GM23338 (cell line): ENCODE results near the gene FHIT.

Experiments
- CREB1 ChIP-seq: fragments of 250-450 bp; sonication (Bioruptor Pico); IDR thresholded peaks from 2 replicates; pipeline ENCODE4 v1.5.0; 2020; ENCODE audit warnings: low read depth, mild to moderate bottlenecking, moderate library complexity
- EZH2 ChIP-seq: fragments of 200-600 bp; sonication (generic); IDR thresholded peaks from one replicate; pipeline ENCODE4 v1.8.0; 2017; ENCODE audit warnings: antibody characterized with exemption, mild to moderate bottlenecking, low read depth; ENCODE audit not compliant: unreplicated experiment
- EZH2phosphoT487 ChIP-seq: fragments of 200-600 bp; sonication (generic); IDR thresholded peaks from one replicate; pipeline ENCODE4 v1.8.1; 2018; ENCODE audit warnings: antibody characterized with exemption; ENCODE audit not compliant: unreplicated experiment
- JUNB ChIP-seq: IDR thresholded peaks from one replicate; pipeline ENCODE4 v1.6.1; 2016; ENCODE audit warnings: antibody characterized with exemption; ENCODE audit not compliant: unreplicated experiment
- NANOG ChIP-seq: IDR thresholded peaks from 2 replicates; pipeline ENCODE4 v1.6.1; 2016; ENCODE audit warnings: antibody characterized with exemption, borderline replicate concordance
- POLR2AphosphoS5 ChIP-seq: IDR thresholded peaks from 2 replicates; pipeline ENCODE4 v1.6.1; 2016; ENCODE audit warnings: antibody characterized with exemption, low read depth
- ZNF331 ChIP-seq: fragments of 250-450 bp; sonication (Bioruptor Pico); IDR thresholded peaks from 2 replicates; pipeline ENCODE4 v1.5.0; 2020; ENCODE audit warnings: low read depth, mild to moderate bottlenecking, moderate library complexity
- TF ChIP-seq, protein P1 (sequence below), 2 experiments: fragments of 200-600 bp in 1 of 2; sonication (generic) in 1 of 2; conservative IDR thresholded peaks; 2 replicates each; pipeline versions ENCODE4 v1.5.1 to v1.6.1; 2016 to 2017; ENCODE audit warnings: antibody characterized with exemption in 2 of 2, low read depth in 2 of 2, mild to moderate bottlenecking in 2 of 2, moderate library complexity in 1 of 2
- TF ChIP-seq, protein P2 (sequence below): IDR thresholded peaks from one replicate; pipeline ENCODE4 v1.6.1; 2018; ENCODE audit warnings: antibody characterized with exemption; ENCODE audit not compliant: unreplicated experiment

DNA sequence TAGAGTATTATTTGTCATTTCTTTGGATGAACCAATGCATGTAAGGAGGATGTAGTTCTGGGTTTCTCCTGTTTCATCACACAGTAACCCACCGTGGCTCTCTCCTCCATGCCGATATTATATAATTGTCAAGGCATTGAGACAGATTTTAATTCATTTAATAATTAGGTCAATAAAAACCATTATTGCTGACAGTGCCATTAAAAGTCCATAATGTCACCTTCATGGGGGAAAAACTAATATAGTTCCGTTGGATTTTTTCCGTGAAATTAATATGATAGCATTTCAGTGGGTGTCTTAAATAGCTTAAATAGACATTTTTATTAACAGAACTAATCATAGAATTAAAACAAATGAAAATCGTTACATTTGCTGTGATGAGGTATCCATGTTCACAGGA lies 1453.7 kb downstream of the FHIT start:
- no peak for TF ChIP-seq POLR2AphosphoS5
- TF ChIP-seq, protein P1, sequence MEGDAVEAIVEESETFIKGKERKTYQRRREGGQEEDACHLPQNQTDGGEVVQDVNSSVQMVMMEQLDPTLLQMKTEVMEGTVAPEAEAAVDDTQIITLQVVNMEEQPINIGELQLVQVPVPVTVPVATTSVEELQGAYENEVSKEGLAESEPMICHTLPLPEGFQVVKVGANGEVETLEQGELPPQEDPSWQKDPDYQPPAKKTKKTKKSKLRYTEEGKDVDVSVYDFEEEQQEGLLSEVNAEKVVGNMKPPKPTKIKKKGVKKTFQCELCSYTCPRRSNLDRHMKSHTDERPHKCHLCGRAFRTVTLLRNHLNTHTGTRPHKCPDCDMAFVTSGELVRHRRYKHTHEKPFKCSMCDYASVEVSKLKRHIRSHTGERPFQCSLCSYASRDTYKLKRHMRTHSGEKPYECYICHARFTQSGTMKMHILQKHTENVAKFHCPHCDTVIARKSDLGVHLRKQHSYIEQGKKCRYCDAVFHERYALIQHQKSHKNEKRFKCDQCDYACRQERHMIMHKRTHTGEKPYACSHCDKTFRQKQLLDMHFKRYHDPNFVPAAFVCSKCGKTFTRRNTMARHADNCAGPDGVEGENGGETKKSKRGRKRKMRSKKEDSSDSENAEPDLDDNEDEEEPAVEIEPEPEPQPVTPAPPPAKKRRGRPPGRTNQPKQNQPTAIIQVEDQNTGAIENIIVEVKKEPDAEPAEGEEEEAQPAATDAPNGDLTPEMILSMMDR (conservative IDR thresholded peaks at IDR 0.05; ENCODE audit: low read depth in 2 of 2) = no peak
- no peak for TF ChIP-seq EZH2phosphoT487
- no peak for TF ChIP-seq EZH2
- TF ChIP-seq, protein P2, sequence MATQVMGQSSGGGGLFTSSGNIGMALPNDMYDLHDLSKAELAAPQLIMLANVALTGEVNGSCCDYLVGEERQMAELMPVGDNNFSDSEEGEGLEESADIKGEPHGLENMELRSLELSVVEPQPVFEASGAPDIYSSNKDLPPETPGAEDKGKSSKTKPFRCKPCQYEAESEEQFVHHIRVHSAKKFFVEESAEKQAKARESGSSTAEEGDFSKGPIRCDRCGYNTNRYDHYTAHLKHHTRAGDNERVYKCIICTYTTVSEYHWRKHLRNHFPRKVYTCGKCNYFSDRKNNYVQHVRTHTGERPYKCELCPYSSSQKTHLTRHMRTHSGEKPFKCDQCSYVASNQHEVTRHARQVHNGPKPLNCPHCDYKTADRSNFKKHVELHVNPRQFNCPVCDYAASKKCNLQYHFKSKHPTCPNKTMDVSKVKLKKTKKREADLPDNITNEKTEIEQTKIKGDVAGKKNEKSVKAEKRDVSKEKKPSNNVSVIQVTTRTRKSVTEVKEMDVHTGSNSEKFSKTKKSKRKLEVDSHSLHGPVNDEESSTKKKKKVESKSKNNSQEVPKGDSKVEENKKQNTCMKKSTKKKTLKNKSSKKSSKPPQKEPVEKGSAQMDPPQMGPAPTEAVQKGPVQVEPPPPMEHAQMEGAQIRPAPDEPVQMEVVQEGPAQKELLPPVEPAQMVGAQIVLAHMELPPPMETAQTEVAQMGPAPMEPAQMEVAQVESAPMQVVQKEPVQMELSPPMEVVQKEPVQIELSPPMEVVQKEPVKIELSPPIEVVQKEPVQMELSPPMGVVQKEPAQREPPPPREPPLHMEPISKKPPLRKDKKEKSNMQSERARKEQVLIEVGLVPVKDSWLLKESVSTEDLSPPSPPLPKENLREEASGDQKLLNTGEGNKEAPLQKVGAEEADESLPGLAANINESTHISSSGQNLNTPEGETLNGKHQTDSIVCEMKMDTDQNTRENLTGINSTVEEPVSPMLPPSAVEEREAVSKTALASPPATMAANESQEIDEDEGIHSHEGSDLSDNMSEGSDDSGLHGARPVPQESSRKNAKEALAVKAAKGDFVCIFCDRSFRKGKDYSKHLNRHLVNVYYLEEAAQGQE = no peak
- no peak for TF ChIP-seq ZNF331
- no peak for TF ChIP-seq CREB1
- no peak for TF ChIP-seq JUNB
- no peak for TF ChIP-seq NANOG
